ENCODE data around the gene DHX40.

GRCh38 chr17:59649886-59650285 is 84.5 kb downstream of the DHX40 start:
- TF ChIP-seq CTCF (conservative IDR thresholded peaks at IDR 0.05; ENCODE audit: low read depth, low read length) (no peak), EZH2 (IDR thresholded peaks at IDR 0.05; ENCODE audit: borderline replicate concordance, low read depth, low read length, poor library complexity, severe bottlenecking) (no peak)

All from A673 (cell line).